HG03469 (cell line): ENCODE data around the gene RPP14.
"Not testable (repeated sequence)": the region's sequence is repeated elsewhere in the genome, so short reads cannot be mapped to it uniquely, and the experiment has no call there.

Experiments
- ATAC-seq: cut with Tn5 transposase; IDR thresholded peaks from one replicate; pipeline ENCODE4 v1.9.1; 2021; ENCODE audit warnings: mild to moderate bottlenecking, moderate library complexity, moderate number of reproducible peaks; ENCODE audit not compliant: unreplicated experiment

Gene RPP14

DNA sequence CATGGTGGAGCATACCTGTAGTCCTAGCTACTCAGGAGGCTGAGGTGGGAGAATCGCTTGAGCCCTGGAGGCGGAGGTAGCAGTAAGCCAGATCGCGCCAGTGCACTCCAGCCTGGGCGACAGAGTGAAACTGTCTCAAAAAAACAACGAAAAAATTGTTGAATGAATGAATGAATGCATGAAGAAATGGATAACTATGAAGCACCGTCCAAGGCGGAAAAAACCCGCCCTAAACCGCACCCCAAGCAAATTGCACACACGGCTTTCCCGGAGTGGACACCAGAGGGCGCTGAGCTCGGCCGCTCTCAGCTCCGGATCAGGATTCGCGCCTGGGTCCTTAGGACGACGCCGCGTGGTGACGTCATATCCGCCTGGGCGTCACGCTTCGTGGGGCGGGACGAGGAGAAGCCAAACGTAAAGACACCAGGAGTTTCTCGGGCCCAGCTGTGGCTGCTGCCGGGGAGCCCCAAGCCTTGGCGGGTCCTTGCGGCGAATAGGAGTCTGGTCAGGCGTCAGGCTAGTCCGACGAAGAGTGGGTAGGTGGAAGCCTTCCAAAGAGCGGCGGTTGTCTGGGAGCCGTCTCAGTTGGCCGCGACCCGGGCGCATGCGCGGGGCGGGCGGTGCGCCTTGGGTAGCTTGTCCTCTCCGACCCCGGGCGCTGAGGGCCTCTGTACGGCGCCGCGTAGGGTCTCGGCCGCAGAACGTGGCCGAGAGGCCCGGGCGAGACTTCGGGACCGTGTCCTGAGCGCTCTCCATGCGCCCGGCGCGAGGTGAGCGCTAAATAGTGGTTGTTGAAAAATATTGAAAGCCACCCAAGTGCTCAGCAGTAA, at the start of gene RPP14, which contains the start of gene HTD2:
Gene RPP14 (plus strand): TSS at position 364 of the 830 bp plus-strand sequence. CDS start 4,085 bp downstream, outside the sequence.
Gene HTD2 (plus strand): TSS at position 639 of the 830 bp plus-strand sequence. CDS start 11,094 bp downstream, outside the sequence.
- ATAC-seq: peak; percentile 75

DNA sequence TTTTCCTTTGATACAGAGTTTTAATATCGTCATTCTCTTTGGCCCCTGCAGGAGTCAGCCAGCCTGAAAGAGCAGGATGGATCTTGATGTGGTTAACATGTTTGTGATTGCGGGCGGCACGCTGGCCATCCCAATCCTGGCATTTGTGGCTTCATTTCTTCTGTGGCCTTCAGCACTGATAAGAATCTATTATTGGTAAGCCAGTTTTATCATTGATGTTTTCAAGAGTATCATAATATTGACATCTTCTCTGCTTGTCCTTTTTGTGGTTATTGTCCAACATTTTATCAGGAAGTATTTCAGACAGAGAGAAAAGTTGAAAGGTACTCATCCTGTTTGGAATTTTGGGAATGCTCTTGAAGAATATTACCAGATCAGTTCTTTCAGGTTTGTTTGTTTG, 49.5 kb upstream of the RPP14 start:
- no peak for ATAC-seq

DNA sequence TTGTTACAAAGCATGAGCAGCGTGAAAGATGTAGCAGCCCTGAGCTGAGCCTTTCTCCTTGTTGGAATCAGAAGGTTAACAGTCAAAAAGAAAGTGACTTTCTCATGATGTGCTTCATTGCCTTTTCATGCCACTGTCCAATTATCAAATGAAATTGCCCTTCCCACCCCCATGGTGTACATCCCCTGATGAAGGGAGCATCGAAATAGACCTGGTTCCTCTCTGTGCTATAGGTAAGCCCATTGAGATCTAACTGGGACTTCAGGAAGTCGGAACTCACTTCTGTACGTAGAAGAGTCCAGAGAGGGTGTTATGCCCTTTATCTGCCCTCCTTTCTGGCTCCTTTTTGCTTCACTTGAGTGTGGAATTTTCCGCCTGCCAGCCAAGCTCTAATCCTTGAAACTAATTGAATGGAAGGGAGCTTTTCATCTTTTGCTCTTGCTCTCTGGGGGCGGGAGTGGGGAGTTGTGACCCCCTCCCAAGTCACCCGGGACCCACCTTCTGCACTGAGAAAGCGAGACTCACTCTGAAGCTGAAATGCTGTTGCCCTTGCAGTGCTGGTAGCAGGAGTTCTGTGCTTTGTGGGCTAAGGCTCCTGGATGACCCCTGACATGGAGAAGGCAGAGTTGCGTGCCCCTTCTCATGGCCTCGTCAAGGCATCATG, 47.5 kb upstream of the RPP14 start:
- no peak for ATAC-seq

DNA sequence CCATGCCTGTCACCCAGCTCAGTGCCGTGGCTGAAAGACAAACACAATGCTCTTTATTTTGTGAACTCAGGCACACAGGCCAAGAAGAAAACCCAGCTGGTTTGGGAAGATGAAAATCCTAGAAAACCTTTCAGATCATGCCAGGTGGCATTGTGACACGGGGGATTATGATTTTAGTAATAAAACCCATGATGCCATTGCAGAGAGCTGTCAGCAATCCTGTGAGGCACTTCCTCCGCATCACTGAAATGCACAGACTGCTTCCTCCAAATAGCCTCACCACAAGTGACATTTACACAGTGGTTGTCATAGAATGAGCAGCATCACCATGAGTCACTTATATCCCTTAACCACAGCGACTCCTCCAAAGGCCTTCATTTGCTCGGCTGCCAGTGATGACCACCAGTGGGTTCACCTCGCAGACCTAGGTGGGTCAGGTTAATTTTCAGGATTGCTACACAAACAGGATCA, 45.7 kb upstream of the RPP14 start:
- no peak for ATAC-seq

DNA sequence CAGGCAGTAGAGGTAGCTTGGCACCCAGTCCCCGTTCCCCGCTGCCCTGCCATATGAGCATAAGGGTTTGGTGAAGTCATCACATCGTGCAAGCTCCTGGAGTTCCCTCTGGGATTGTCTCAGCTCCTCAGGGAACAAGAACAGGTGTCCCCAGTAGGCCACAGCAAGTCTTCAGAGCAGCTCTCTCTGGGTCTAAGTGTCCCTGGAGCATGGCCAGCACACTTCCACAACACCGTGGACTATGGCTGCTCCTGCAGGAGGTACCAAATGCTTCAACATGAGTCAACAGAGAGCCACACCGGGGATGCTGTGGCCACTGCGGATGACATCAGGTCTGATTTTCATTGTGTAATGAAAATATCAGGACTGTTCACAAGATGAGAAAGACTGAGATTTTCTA, 45.3 kb upstream of the RPP14 start:
- no peak for ATAC-seq

DNA sequence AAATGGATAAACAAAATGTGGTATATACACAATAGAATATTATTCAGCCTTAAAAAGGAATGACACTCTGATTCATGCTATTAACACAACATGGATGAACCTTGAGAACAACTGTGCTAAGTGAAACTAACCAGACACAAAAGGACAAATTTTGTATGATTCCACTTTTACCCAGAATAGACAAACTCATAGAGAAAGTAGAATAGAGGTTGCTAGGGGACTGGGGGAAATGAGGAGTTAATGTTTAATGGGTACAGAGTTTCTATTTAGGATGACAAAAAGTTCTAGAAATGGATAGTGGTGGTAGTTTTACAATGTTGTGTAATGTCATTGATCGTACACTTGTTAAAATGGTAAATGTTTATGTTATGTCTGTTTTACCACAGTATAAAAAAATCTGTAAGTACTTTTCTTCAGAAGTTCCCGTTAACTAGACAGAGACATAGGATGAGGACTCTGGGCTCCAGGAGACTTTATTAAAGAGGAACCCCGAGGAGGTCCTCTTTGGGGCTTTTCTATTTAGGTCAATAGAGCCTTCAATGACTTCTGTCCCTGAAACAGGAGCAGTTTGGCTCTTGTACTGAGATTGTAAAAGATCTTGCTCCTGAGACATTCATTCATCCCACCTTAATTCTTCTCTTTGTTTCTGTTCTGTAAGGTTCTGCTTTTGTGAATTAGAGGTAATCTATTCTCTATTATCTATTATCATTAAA, 43.9 kb upstream of the RPP14 start:
- ATAC-seq: no peak

DNA sequence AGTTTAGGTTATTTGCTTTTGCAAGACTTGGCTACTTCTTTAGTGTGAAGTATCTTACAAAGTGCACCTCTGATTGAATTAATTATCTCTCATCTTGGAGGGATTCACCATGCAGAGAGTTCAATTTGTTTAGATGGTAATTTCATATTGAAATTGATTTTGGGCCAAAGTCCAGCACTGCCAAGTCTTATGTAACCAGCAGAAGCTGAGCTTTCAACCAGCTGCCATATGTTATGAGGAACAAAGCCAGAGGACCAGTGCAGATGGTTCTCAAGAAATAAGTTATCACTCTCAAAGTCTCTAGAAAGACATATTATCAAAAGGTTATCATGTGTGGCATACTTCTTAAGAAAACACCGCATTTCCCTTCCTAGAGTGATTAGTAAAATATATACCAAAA, 39.5 kb upstream of the RPP14 start:
- ATAC-seq: no peak

DNA sequence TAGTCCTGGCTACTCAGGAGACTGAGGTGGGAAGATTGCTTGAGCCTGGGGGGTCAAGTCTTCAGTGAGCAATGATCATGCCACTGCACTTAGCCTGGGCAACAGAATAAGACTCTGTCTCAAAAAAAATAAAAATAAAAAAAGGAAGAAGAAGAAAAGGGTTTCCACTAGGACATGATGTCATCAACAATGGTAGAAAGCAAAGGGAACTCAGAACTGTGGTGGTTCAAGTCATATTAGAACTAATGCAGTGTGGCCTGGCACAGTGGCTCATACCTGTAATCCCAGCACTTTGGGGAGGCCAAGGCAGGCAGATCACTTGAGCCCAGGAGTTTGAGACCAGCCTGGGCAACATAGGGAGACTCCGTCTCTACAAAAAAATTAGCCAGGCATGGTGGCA, 38.5 kb upstream of the RPP14 start:
- not testable (repeated sequence) for ATAC-seq

DNA sequence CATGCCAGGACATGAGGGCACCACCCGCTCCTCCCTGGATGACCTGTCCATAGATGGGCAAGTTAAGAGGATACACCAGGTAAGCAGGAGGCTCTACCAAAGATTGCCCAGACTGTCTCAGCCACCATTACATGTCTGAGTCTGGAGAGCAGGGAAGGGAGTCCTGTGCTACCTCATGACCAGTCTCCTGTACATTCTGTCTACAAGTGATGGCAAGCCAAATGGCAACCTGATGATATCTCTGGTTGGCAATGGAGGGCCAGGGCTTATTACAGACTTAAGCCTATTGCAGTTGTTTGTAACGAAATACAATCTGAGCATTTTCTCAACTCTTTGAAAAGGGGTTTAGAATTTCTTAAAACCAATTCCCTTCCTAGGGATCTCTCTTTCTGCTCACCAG, 36.7 kb upstream of the RPP14 start:
- no peak for ATAC-seq

DNA sequence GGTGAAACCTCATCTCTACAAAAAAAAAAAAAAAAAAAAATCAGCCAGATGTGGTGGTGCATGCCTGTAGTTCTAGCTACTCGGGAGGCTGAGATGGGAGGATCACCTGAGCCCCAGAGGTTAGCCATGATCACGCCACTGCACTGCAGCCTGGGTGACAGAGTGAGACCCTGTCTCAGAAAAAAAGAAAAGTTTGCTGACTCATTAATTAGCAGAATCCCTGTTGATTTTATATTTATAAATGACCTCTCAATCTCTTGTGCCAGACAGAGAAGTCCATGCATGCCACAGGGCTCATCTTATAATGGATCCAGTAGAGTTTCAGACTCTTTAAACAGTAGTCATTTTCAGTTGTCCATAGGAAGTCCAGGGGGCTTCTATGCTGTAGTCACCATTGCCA, 35.6 kb upstream of the RPP14 start:
- no peak for ATAC-seq

DNA sequence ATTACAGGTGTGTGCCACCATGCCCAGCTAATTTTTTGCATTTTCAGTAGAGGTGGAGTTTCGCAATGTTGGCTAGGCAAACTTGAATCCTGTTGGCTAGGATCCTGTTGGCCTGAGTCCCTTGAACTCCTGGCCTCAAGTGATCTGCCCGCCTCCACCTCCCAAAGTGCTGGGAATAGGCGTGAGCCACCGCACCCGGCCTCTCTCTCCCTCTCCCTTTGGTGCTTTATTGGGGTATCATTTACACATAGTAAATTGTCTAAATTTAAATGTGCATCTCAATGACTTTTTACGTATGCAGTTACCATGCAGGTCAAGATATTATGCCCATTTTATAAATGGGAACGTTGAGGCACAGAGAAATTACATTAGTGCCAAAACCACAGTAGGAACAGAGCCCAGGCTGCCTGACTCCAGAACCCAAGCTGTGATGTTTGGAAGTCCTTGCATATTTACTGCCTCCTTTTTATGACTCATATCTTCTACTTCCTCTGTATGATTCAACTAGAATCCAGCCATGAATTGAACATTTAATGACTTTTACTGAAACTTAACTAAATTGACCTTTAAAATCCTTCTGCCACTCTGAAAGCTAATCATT, 34.0 kb upstream of the RPP14 start:
- ATAC-seq: no peak

DNA sequence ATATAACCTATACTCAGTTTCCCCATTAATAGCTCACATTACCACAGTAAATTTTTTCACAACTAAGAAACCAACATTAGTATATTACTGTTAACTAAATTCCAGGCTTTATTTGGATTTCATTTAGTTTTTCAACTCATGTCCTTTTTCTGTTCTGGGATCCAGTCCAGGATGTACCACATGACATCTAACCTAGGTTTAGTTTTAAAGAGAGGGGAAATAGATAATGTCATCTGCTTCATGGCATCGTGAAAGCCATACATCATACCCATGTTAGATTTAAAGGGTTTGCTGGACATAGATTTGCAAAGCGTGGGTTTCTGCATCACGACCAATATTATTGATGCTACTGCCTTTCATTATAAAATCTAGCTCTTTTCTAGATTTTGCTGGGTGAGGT, 33.2 kb upstream of the RPP14 start:
- ATAC-seq: no peak

DNA sequence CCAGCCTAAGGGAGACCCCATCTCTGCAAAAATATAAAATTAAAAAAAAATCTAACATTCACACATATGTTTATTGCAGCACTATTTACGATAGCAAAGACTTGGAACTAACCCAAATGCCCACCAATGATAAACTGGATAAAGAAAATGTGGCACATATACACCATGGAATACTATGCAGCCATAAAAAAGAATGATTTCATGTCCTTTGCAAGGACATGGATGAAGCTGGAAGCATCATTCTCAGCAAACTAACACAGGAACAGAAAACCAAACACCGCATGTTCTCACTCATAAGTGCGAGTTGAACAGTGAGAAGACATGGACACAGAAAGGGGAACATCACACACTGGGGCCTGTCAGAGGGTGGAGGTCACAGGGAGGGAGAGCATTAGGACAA, 32.7 kb upstream of the RPP14 start:
- not testable (repeated sequence) for ATAC-seq

DNA sequence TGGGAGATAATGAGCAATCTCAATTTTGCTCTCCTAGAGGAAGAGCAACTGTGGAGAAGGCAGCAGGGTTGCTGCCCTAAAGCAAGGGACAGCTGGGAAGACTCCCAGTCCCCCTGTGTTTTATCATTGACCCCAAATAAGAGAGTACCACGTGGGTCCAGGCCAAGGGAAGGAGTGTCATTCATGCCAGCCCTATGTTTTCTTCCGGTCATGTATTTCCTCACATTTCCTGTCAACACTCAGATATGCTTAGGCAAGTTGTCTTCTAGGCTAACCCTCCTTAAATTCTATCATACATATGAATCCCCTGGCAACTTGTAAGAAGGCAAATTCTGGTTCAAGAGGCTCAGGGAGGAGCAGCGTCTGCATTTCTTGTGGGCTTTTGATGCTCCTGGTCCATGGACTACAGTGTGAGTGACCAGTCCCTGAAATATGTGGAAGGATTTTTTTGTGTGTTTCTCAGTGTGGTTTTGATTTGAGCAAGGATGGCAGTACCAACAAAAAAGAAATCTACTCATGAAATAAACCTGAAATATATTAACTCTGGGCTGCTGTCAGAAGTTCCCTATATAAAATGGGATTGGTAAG, 31.9 kb upstream of the RPP14 start:
- no peak for ATAC-seq

DNA sequence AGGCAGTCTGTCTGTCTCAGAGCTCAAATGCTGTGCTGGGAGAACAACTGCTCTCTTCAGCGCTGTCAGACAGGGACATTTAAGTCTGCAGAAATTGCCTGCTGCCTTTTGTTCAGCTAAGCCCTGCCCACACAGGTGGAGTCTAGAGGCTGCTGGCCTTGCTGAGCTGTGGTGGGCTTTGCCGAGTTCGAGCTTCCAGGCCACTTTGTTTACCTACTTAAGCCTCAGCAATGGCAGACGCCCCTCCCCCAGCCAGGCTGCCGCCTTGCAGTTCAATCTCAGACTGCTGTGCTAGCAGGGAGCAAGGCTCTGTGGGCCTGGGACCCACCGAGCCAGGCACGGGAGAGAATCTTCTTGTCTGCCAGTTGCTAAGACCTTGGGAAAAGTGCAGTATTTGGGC, 25.0 kb upstream of the RPP14 start:
- no peak for ATAC-seq

DNA sequence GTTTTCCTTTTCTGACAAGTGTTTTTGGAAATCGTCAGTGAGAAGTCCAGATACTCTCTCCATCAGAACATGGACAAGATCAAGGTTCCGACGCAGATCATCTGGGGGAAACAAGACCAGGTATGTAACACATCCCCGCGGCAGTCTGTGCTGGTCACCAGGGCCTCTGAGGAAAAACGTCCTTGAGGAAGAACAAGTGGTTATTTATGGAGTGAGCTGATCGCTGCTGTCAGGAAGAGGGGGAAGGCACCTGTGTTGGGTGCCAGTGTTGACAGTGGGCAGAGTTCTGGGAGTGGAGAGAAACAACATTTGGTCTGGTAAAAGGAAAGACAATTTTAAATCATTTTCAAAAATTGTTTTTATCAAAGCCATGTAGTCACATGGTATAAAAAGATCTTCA, 20.7 kb upstream of the RPP14 start:
- ATAC-seq: no peak

DNA sequence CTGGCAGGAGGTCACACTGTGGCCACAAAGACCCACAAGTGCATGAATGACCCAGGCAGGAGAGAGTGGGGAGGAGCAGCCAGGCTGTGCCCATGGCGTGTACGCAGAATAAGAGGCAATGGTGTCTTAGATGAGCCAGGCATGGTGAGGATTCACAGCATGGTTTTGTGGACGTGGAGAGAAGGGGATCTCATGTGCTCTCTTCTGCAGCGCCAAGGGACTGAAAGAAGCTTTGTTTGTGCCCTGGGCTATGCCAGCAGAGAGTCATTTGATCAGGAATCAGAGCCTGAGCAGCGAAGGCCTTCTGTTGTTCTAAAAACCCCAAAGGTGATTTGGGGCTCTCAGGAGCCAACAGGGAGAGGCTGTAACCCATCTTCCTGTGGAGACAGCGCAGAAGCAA, 18.7 kb upstream of the RPP14 start:
- ATAC-seq: no peak

DNA sequence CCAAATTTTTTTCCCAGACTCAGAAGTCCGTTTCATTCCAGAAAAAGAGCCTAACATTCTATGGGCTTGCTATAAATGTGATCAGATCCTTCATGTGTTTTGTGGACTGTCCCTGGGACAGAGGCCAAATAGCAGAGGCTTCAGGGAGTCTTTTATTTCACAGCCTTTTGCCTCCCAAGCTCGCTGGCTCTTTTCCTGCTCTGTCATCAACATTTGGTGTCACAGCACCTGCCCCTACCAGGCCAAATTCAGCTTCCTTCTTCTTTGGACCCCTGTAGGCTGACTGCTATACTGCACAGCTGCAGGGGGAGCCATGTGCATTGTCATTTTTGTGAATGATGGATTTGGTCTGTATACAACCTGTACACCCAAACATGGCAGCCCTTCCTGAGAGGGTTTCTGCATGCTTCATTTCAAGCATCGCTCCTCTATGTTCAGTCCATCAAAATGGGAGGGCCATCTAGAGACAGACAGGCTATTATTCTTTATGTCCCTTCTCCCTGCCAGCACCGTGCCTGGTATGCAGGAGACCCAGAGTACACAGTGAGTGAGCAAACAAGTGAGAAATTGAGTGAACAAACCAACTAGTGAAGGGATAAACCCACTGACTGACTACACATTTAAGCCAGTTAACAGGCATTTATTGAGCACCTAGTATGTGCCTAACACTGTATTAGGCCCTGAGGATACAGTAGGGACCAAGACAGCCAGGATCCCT, 17.9 kb upstream of the RPP14 start:
- ATAC-seq: no peak

DNA sequence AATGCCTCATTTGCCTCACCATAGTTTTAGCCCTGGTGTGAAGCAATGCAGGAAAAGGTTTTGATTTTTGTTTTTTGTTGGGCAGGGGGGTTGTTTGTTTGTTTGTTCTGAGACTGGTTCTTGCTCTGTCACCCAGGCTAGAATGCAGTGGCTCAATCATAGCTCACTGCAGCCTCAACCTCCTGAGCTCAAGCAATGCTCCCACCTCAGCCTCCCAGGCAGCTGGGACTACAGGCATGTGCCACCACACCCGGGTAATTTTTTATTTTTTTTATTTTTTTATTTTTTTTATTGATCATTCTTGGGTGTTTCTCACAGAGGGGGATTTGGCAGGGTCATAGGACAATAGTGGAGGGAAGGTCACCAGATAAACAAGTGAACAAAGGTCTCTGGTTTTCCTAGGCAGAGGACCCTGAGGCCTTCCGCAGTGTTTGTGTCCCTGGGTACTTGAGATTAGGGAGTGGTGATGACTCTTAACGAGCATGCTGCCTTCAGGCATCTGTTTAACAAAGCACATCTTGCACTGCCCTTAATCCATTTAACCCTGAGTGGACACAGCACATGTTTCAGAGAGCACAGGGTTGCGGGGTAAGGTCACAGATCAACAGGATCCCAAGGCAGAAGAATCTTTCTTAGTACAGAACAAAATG, 17.0 kb upstream of the RPP14 start:
- not testable (repeated sequence) for ATAC-seq

DNA sequence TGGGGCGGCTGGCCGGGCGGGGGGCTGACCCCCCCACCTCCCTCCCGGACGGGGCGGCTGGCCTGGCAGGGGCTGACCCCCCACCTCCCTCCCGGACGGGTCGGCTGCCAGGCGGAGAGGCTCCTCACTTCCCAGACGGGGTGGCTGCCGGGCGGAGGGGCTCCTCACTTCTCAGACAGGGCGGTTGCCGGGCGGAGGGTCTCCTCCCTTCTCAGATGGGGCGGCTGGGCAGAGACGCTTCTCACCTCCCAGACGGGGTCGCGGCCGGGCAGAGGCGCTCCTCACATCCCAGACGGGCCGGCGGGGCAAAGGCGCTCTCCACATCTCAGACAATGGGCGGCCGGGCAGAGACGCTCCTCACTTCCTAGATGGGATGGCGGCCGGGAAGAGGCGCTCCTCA, 15.6 kb upstream of the RPP14 start:
- ATAC-seq: not testable (repeated sequence)
